NOMO-1 treated with dmso at 0.1 percent for 144 hours (cell line): ENCODE data around the gene LCP2.

Experiments
- DNase-seq: peaks from one replicate; lab custom pipeline; 2025; ENCODE audit not compliant: unreplicated experiment; lab: John Stamatoyannopoulos, UW

LCP2 gene

GRCh38 chr5:170219615-170220014 is 78.0 kb downstream of the LCP2 start:
- no peak for DNase-seq

- no peak for DNase-seq
Measured at GRCh38 chr5:170218726-170219125, 78.9 kb downstream of the LCP2 start.

GRCh38 chr5:170217831-170218230 is 79.7 kb downstream of the LCP2 start:
- DNase-seq: no peak

GRCh38 chr5:170216257-170216864 is 81.2 kb downstream of the LCP2 start:
- DNase-seq: peak; percentile 22

- no peak for DNase-seq
Measured at GRCh38 chr5:170211575-170212334, 85.8 kb downstream of the LCP2 start.

- no peak for DNase-seq
Measured at GRCh38 chr5:170206958-170207357, 90.6 kb downstream of the LCP2 start.

- no peak for DNase-seq
Measured at GRCh38 chr5:170206216-170206615, 91.4 kb downstream of the LCP2 start.

GRCh38 chr5:170204202-170204601 is 93.4 kb downstream of the LCP2 start:
- no peak for DNase-seq

GRCh38 chr5:170202117-170202516 is 95.5 kb downstream of the LCP2 start:
- no peak for DNase-seq

- DNase-seq: no peak
Measured at GRCh38 chr5:170201311-170201710, 96.3 kb downstream of the LCP2 start.

- no peak for DNase-seq
Measured at GRCh38 chr5:170200876-170201275, 96.7 kb downstream of the LCP2 start.
